ENCODE results near the gene MED15.
"Not testable (repeated sequence)": the region's sequence is repeated elsewhere in the genome, so short reads cannot be mapped to it uniquely, and the experiment has no call there.

DNA sequence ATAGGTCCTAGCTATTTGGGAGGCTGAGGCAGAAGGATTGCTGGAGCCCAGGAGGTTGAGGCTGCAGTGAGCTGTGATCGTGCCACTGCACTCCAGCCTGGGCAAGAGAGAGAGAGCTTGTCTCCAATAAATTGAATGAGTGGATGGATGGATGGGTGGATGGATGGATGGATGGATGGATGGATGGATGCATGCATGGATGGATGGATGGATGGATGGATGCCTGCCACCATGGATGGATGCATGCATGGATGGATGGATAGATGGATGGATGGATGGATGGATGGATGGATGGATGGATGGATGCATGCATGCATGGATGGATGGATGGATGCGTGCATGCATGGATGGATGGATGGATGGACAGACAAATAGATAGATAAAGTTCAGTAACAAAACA lies 36.9 kb upstream of the MED15 start:
- TF ChIP-seq, protein P1, sequence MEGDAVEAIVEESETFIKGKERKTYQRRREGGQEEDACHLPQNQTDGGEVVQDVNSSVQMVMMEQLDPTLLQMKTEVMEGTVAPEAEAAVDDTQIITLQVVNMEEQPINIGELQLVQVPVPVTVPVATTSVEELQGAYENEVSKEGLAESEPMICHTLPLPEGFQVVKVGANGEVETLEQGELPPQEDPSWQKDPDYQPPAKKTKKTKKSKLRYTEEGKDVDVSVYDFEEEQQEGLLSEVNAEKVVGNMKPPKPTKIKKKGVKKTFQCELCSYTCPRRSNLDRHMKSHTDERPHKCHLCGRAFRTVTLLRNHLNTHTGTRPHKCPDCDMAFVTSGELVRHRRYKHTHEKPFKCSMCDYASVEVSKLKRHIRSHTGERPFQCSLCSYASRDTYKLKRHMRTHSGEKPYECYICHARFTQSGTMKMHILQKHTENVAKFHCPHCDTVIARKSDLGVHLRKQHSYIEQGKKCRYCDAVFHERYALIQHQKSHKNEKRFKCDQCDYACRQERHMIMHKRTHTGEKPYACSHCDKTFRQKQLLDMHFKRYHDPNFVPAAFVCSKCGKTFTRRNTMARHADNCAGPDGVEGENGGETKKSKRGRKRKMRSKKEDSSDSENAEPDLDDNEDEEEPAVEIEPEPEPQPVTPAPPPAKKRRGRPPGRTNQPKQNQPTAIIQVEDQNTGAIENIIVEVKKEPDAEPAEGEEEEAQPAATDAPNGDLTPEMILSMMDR (IDR thresholded peaks at IDR 0.05): not testable (repeated sequence)
- TF ChIP-seq EZH2 (IDR thresholded peaks at IDR 0.05): not testable (repeated sequence)

Measured in neural progenitor cell (in vitro differentiated cells).